AML-193 (cell line): ENCODE measurements around the gene LNX2.

Experiments
- DNase-seq, 2 experiments: peaks; one replicate each; lab custom pipeline; 2025; lab: John Stamatoyannopoulos, UW

LNX2 gene

DNA sequence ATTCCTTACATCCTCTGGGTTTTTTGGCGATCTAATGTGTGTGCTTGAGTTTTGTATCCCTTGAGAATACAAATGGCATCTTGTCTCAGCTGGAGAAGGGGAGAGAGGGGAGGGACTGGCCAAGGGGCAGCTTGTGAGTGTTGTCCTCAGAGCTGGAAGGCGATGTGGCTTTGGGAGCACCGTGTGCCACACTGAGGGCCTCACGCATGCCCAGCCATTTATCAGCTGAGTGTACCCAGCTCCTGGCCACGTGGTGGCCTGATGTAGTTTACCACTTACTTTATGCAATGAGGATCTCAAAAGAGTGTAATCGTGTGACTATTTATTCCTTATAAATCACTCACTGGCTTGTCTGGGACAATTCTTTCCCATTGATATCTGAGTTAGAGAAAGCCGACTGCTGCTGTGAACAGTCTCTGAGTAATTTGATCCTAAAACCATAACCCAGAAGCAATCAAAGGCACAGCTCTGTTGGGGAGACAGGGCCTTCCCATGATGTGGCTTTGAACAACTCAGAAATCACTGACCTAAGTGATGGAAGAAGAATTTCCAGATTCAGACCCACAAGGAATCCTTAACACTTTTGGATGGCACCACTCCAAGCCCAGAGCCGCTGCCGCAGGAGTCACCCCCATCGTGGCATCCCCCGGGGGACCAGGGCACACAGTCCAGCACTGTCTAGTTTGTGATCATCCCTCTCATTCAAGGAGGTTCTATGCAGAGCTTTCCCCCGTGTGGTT, 116.0 kb downstream of the LNX2 start:
- DNase-seq, result no peak

DNA sequence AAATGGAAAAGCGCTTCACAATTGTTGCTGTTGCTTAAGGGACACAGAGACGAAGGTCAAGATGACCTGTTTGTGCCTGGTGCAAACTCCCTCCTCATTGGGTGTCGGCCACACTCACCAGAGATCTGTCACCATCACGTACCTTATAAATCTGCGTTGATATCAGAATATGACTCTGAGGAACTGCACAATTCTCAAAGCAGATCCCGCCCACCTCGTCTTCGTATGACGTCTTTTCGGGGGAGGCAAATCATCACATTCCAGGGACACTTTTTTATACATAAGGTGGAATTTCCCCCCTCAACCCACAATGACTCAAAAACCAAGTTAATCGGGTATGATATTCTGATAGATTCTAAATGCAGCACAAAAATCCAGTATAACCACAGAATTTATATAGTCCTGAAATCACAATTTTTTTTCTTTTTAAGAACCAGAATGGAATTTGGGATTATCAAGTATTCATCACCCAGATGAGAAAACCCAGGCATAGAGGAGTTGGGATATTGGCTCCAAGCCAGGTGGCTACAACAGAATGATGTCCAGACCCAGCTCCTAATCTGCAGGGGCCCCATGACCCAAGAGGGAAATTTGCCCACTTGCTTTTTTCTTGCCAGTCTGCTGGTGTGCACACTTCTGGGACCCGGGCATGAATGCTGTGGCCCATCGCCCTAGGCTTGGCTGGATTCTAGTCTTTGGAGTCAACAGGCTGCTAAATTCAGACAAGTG, 119.4 kb downstream of the LNX2 start:
- no peak for DNase-seq

GRCh38 chr13:27497563-27498230, 122.6 kb downstream of the LNX2 start:
- no peak for DNase-seq

DNA sequence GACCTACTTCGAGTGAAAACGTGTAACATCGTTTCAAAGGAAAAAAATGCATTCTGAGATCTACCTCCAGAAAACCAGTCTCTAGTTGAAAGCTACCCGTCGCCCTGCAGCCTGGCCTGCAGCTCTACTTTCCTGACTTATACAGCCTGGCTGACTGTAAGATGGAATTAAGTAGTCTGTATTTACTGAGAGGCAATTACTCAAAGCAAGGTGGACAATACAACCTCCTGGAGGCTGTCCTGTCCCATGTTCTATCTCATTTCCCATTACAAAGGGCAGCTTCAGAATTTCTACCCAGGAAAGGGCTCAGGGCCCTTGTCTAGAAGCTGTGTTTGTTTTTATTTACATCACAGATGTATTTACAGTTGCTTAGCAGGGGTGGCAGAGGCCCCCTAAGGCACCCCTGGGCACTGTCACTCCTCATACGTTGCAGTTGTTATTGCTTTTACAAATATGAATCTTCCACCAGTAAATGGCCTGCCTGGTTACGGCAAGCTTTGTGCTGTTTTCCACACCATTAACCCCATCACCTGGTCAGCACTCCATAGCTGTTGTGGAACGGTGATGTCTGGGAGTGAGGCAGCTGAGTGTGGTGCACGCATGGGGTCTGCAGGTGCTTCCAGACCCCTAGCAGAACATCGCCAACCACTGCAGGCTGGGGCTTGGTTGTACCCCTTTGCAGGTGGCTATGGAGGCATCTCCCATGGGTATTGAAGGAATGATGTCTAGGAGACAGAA, 123.6 kb downstream of the LNX2 start:
- no peak for DNase-seq

GRCh38 chr13:27496006-27496405, 124.3 kb downstream of the LNX2 start:
- DNase-seq, result no peak
